WTC11 (cell line): ENCODE results near the gene SPP1. TPM values are rescaled to one million over a fixed set of nuclear protein-coding genes. Genes with fewer than 3 reads are reported as not detected.
A peak's percentile ranks its signal among the peaks of the same experiment; 100 is the strongest.

Experiments used
- ATAC-seq: fragments of 200-7000 bp; cut with Tn5 transposase; 2 replicates; pipeline ENCODE4 v1.10.0; 2021; ENCODE audit warnings: mild to moderate bottlenecking, moderate library complexity
- CTCF ChIA-PET: fragments of 300-600 bp; sonication (Branson Sonifier 250); formaldehyde crosslinking; loops from one replicate; lab custom pipeline; 2021; ENCODE audit warnings: antibody characterized with exemption; lab: Charles Lee
- POLR2A ChIA-PET: fragments of 350-600 bp; sonication (Branson Sonifier 250); formaldehyde crosslinking; loops from one replicate; lab custom pipeline; 2021; ENCODE audit warnings: antibody characterized with exemption; lab: Charles Lee
- DNase-seq: peaks from one replicate; pipeline ENCODE4 v3.0.0; 2021; ENCODE audit warnings: low spot score
- H3K27ac Mint-ChIP-seq: 2 replicates; pipeline ENCODE4 v1.8.0; 2021; ENCODE audit warnings: mixed read lengths
- H3K27me3 Mint-ChIP-seq: 2 replicates; pipeline ENCODE4 v1.8.0; 2021; ENCODE audit warnings: low read depth, mild to moderate bottlenecking, moderate library complexity, mixed read lengths
- H3K36me3 Mint-ChIP-seq: 2 replicates; pipeline ENCODE4 v1.8.0; 2021; ENCODE audit warnings: mixed read lengths
- H3K4me1 Mint-ChIP-seq: 2 replicates; pipeline ENCODE4 v1.8.0; 2022; ENCODE audit warnings: mixed read lengths
- H3K4me3 Mint-ChIP-seq: 2 replicates; pipeline ENCODE4 v1.8.0; 2021; ENCODE audit warnings: mild to moderate bottlenecking, moderate library complexity, mixed read lengths
- H3K9me3 Mint-ChIP-seq: 2 replicates; pipeline ENCODE4 v1.8.0; 2021; ENCODE audit warnings: mixed read lengths
- CREM ChIP-seq: sonication (generic); formaldehyde crosslinking; IDR thresholded peaks from 2 replicates; pipeline ENCODE4 v1.8.1; 2022; ENCODE audit warnings: mild to moderate bottlenecking, missing genetic modification reagents, moderate library complexity
- CTCF ChIP-seq: fragments of 200-600 bp; IDR thresholded peaks from 2 replicates; pipeline ENCODE4 v1.8.0; 2022; ENCODE audit warnings: antibody characterized with exemption
- ELF4 ChIP-seq: sonication (generic); formaldehyde crosslinking; IDR thresholded peaks from 2 replicates; pipeline ENCODE4 v1.8.1; 2022; ENCODE audit warnings: low read depth, mild to moderate bottlenecking, moderate library complexity, missing genetic modification reagents
- EMX1 ChIP-seq: fragments of 250-450 bp; sonication (Bioruptor Pico); IDR thresholded peaks from 2 replicates; pipeline ENCODE4 v1.8.0; 2021; ENCODE audit warnings: mild to moderate bottlenecking
- ESRRA ChIP-seq: sonication (generic); formaldehyde crosslinking; IDR thresholded peaks from 2 replicates; pipeline ENCODE4 v1.8.1; 2022; ENCODE audit warnings: mild to moderate bottlenecking, missing genetic modification reagents, borderline replicate concordance
- FOXP1 ChIP-seq: sonication (generic); formaldehyde crosslinking; IDR thresholded peaks from 2 replicates; pipeline ENCODE4 v1.8.0; 2022; ENCODE audit warnings: missing genetic modification reagents, mild to moderate bottlenecking, moderate library complexity, borderline replicate concordance
- GTF2I ChIP-seq: fragments of 250-450 bp; sonication (Bioruptor Pico); conservative IDR thresholded peaks from 2 replicates; pipeline ENCODE4 v1.4.0; 2021; ENCODE audit warnings: mild to moderate bottlenecking
- IRF2 ChIP-seq: sonication (generic); formaldehyde crosslinking; IDR thresholded peaks from 2 replicates; pipeline ENCODE4 v1.8.0; 2022; ENCODE audit warnings: low read depth, missing genetic modification reagents, borderline replicate concordance
- PRDM15 ChIP-seq: sonication (generic); formaldehyde crosslinking; IDR thresholded peaks from 2 replicates; pipeline ENCODE4 v1.8.0; 2022; ENCODE audit warnings: missing genetic modification reagents
- PRRX2 ChIP-seq: fragments of 250-450 bp; sonication (Bioruptor Pico); IDR thresholded peaks from 2 replicates; pipeline ENCODE4 v1.8.0; 2021; ENCODE audit warnings: mild to moderate bottlenecking
- ZBTB21 ChIP-seq: sonication (generic); formaldehyde crosslinking; IDR thresholded peaks from 2 replicates; pipeline ENCODE4 v1.8.1; 2023; ENCODE audit warnings: mild to moderate bottlenecking, missing genetic modification reagents, borderline replicate concordance
- ZMAT4 ChIP-seq: fragments of 250-450 bp; sonication (Bioruptor Pico); IDR thresholded peaks from 2 replicates; pipeline ENCODE4 v1.9.0; 2021; ENCODE audit warnings: mild to moderate bottlenecking
- ZNF396 ChIP-seq: fragments of 250-450 bp; sonication (Bioruptor Pico); IDR thresholded peaks from 2 replicates; pipeline ENCODE4 v1.8.0; 2021; ENCODE audit warnings: mild to moderate bottlenecking, moderate library complexity, borderline replicate concordance
- ZNF416 ChIP-seq: fragments of 250-450 bp; sonication (Bioruptor Pico); IDR thresholded peaks from 2 replicates; pipeline ENCODE4 v1.9.0; 2021; ENCODE audit warnings: mild to moderate bottlenecking, inconsistent platforms
- ZNF532 ChIP-seq: fragments of 250-450 bp; sonication (Bioruptor Pico); IDR thresholded peaks from 2 replicates; pipeline ENCODE4 v1.9.0; 2021; ENCODE audit warnings: mild to moderate bottlenecking, borderline replicate concordance
- ZNF671 ChIP-seq: fragments of 250-450 bp; sonication (Bioruptor Pico); IDR thresholded peaks from 2 replicates; pipeline ENCODE4 v1.8.0; 2021; ENCODE audit warnings: mild to moderate bottlenecking
- ZSCAN18 ChIP-seq: fragments of 250-450 bp; sonication (Bioruptor Pico); IDR thresholded peaks from 2 replicates; pipeline ENCODE4 v2.1.2; 2022; ENCODE audit warnings: mild to moderate bottlenecking, moderate library complexity
- total RNA-seq: library from RNA; stranded (reverse); gene quantifications from 3 replicates; pipeline ENCODE4 v1.2.3, GENCODE V29; 2021
- TF ChIP-seq, protein P1 (sequence below): fragments of 250-450 bp; sonication (Bioruptor Pico); IDR thresholded peaks from 2 replicates; pipeline ENCODE4 v1.9.0; 2021; ENCODE audit warnings: mild to moderate bottlenecking
- TF ChIP-seq, protein P2 (sequence below): sonication (generic); formaldehyde crosslinking; IDR thresholded peaks from 2 replicates; pipeline ENCODE4 v1.8.0; 2022; ENCODE audit warnings: mild to moderate bottlenecking, missing genetic modification reagents

Gene SPP1
- total RNA-seq, 1 experiment from 2014 or later, result 56.6 TPM

- peak; percentile 57 for ATAC-seq
- H3K27me3 Mint-ChIP-seq, result no peaks in the 10 kb centered on the region
- H3K36me3 Mint-ChIP-seq, result peaks cover 35% of the 10 kb centered on the region
- peak overlapping the region; percentile 70 for H3K27ac Mint-ChIP-seq
- H3K9me3 Mint-ChIP-seq, result peaks cover 5% of the 10 kb centered on the region
- peaks cover 24% of the 10 kb centered on the region for H3K4me1 Mint-ChIP-seq
- ChIA-PET POLR2A (interaction anchor here (0.6 to 1.5 kb wide), 3 partner anchors 41 to 94 kb away, joined by 3 to 4 read pairs (median 4); no protein-coding TSS in a partner anchor), CTCF (interaction anchor here (1.8 to 2.9 kb wide), 2 partner anchors 41 to 80 kb away, joined by 4 to 13 read pairs; no protein-coding TSS in a partner anchor)
- no peak overlapping the region for H3K4me3 Mint-ChIP-seq
- DNase-seq, result no peak
- TF ChIP-seq CREM (no peak), IRF2 (CRISPR knock-in tag) (no peak), ZNF532 (CRISPR knock-in tag) (peak; percentile 91; the same call in 1 of the 2 replicates), EMX1 (peak; percentile 82; the same call in 1 of the 2 replicates), GTF2I (CRISPR knock-in tag) (0 out of 2 replicates have a peak, but pooled peaks have one; percentile 8), PRRX2 (peak; percentile 88; the same call in 1 of the 2 replicates), ZSCAN18 (CRISPR knock-in tag) (peak; percentile 70; the same call in 1 of the 2 replicates), ZNF671 (CRISPR knock-in tag) (0 out of 2 replicates have a peak, but pooled peaks have one; percentile 21), ZBTB21 (no peak), ZNF416 (peak; percentile 65), FOXP1 (no peak), ZNF396 (CRISPR knock-in tag) (peak; percentile 78; the same call in 1 of the 2 replicates), PRDM15 (CRISPR knock-in tag) (no peak), CTCF (no peak), ESRRA (CRISPR knock-in tag) (peak; percentile 63; the same call in 1 of the 2 replicates), ELF4 (CRISPR knock-in tag) (no peak), ZMAT4 (CRISPR knock-in tag) (peak; percentile 90)
- TF ChIP-seq, protein P1, sequence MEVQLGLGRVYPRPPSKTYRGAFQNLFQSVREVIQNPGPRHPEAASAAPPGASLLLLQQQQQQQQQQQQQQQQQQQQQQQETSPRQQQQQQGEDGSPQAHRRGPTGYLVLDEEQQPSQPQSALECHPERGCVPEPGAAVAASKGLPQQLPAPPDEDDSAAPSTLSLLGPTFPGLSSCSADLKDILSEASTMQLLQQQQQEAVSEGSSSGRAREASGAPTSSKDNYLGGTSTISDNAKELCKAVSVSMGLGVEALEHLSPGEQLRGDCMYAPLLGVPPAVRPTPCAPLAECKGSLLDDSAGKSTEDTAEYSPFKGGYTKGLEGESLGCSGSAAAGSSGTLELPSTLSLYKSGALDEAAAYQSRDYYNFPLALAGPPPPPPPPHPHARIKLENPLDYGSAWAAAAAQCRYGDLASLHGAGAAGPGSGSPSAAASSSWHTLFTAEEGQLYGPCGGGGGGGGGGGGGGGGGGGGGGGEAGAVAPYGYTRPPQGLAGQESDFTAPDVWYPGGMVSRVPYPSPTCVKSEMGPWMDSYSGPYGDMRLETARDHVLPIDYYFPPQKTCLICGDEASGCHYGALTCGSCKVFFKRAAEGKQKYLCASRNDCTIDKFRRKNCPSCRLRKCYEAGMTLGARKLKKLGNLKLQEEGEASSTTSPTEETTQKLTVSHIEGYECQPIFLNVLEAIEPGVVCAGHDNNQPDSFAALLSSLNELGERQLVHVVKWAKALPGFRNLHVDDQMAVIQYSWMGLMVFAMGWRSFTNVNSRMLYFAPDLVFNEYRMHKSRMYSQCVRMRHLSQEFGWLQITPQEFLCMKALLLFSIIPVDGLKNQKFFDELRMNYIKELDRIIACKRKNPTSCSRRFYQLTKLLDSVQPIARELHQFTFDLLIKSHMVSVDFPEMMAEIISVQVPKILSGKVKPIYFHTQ (CRISPR knock-in tag), result peak; percentile 86
- TF ChIP-seq, protein P2, sequence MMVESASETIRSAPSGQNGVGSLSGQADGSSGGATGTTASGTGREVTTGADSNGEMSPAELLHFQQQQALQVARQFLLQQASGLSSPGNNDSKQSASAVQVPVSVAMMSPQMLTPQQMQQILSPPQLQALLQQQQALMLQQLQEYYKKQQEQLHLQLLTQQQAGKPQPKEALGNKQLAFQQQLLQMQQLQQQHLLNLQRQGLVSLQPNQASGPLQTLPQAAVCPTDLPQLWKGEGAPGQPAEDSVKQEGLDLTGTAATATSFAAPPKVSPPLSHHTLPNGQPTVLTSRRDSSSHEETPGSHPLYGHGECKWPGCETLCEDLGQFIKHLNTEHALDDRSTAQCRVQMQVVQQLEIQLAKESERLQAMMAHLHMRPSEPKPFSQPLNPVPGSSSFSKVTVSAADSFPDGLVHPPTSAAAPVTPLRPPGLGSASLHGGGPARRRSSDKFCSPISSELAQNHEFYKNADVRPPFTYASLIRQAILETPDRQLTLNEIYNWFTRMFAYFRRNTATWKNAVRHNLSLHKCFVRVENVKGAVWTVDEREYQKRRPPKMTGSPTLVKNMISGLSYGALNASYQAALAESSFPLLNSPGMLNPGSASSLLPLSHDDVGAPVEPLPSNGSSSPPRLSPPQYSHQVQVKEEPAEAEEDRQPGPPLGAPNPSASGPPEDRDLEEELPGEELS (CRISPR knock-in tag), result no peak
These were observed 42.8 kb upstream of the SPP1 start for GRCh38 chr4:87932718-87933141.
